ENCODE data around the gene PRKCE. TPM values are rescaled to one million over a fixed set of nuclear protein-coding genes. Genes with fewer than 3 reads are reported as not detected.

PRKCE gene
- total RNA-seq, 2 experiments from 2014 or later = 13.1 to 15.4 TPM

DNA sequence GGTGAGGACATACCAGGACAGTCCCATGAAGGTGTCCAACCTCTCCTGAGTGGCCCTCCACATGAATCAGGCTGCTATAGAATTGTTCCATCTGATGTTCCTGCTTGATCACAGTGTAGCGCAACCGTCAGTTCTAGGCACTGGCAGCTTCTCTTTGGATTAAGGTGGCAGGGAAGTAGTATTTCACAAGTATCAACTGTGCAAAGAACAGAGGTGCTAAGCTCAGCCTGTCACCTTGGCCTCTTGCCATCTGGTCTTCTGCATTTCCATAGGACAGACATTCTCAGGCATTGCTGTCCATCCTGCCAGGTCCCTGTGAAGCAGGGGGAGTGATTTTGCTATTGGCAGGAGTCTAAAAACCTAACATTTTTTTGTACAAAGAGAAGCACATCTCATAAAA, 463.5 kb downstream of the PRKCE start:
- Mint-ChIP-seq H3K27me3 (no peaks in the 10 kb centered on the region), H3K27ac (no peak overlapping the region), H3K4me1 (no peaks in the 10 kb centered on the region), H3K36me3 (ENCODE audit: low read depth) (no peaks in the 10 kb centered on the region), H3K4me3 (no peak overlapping the region), H3K9me3 (no peaks in the 10 kb centered on the region)
- DNase-seq = no peak
- POLR2A ChIA-PET = no interaction called here
- CTCF ChIA-PET = interaction anchor here (0.9 to 1.1 kb wide), 2 partner anchors 16 to 52 kb away, joined by 3 read pairs; no protein-coding TSS in a partner anchor

GRCh38 chr2:46116150-46116549, 464.7 kb downstream of the PRKCE start:
- H3K9me3 Mint-ChIP-seq = no peaks in the 10 kb centered on the region
- no peak for DNase-seq
- H3K27me3 Mint-ChIP-seq = no peaks in the 10 kb centered on the region
- H3K4me1 Mint-ChIP-seq = no peaks in the 10 kb centered on the region
- no peak overlapping the region for H3K27ac Mint-ChIP-seq
- CTCF ChIA-PET = interaction anchor here (1.1 kb wide), 1 partner anchor 53 kb away, joined by 3 read pairs; no protein-coding TSS in a partner anchor
- no peaks in the 10 kb centered on the region for H3K36me3 Mint-ChIP-seq (ENCODE audit: low read depth)
- POLR2A ChIA-PET = no interaction called here
- H3K4me3 Mint-ChIP-seq = no peak overlapping the region

DNA sequence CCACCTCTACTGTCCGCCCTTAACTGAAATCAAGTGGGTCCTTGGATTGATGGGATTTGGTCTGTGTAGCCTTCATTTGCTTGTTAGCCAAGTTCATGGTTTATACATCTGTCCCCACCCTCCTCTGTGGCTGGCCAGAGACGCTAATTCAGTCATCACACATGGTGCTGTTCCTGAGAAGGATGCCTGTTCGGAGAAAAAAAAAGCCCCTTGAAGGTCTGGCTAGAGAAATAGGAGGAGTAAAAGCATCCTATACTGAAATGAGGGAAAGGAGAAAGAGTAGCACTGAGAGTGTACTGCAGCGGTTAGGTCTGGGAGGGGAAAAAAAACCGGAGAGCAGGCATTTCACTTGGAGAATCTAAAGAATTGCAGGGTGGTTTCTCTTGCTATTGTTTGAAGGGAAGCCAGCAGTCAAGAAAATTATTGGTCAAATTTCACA, 465.1 kb downstream of the PRKCE start:
- no peak overlapping the region for H3K4me3 Mint-ChIP-seq
- H3K27me3 Mint-ChIP-seq = no peaks in the 10 kb centered on the region
- H3K36me3 Mint-ChIP-seq (ENCODE audit: low read depth) = no peaks in the 10 kb centered on the region
- ChIA-PET POLR2A (no interaction called here), CTCF (no interaction called here)
- H3K27ac Mint-ChIP-seq = no peak overlapping the region
- no peak for DNase-seq
- H3K4me1 Mint-ChIP-seq = no peaks in the 10 kb centered on the region
- no peaks in the 10 kb centered on the region for H3K9me3 Mint-ChIP-seq

DNA sequence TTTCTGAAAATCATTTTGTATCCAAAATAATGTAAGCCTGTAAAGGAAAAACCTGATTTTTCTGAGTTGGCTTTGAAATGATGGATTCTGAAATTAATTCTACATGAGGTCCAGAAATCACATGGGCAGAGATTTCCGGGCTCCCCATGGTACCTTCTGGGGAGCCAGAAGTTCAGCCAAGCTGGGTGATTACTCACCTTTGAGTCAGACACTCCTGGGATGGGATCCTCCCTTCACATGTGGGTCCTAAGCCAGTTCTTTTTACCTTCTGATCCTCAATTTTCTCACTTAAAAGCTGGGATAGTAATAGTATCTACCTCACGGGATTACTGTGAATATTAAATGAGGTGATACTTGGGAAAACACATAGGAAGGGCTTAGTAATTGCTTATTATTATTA, 465.9 kb downstream of the PRKCE start:
- ChIA-PET CTCF (no interaction called here), POLR2A (no interaction called here)
- Mint-ChIP-seq H3K4me1 (no peaks in the 10 kb centered on the region), H3K4me3 (no peak overlapping the region), H3K27ac (no peak overlapping the region), H3K9me3 (no peaks in the 10 kb centered on the region), H3K36me3 (ENCODE audit: low read depth) (no peaks in the 10 kb centered on the region), H3K27me3 (no peaks in the 10 kb centered on the region)
- DNase-seq = no peak

GRCh38 chr2:46117994-46118393, 466.5 kb downstream of the PRKCE start:
- Mint-ChIP-seq H3K4me3 (no peak overlapping the region), H3K9me3 (no peaks in the 10 kb centered on the region), H3K27ac (no peak overlapping the region), H3K27me3 (no peaks in the 10 kb centered on the region), H3K36me3 (ENCODE audit: low read depth) (no peaks in the 10 kb centered on the region), H3K4me1 (peaks cover 2% of the 10 kb centered on the region)
- no peak for DNase-seq
- CTCF ChIA-PET = no interaction called here
- POLR2A ChIA-PET = no interaction called here

DNA sequence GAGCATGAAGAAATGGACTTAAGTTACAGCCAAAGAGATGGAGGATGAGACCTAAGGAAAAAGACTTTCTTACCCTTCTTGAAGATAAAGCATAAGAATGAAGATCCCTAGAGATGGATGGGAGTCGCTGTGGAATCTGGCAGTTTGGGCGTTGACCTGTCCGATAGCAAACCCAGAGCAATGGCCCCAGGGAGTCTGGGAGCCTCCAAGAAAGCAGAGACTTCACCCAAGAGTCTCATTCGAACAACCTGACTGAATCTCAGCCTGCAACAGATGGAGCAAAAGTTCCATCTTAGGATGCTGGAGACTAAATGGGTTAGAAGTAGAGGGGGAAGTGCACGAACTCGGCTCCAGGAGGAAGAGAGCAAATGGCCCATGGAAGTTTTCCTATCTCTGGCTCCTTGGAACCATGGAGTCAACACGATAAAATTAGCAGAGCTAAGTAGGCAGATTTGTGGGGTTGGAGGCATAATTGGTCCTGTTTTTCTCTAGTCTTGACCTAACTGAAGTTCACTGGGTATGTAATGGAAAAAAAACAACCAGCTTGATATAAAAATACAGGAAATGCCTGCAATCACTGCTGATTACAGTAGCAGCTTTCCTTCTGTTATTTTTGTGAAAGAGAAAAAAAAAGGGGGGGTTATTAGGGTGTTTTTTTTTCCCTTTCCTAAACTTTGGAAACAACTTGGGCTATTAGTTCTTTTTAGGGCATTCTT, 467.3 kb downstream of the PRKCE start:
- ChIA-PET CTCF (interaction anchor here (1.2 to 1.3 kb wide), 2 partner anchors 9 to 26 kb away, joined by 3 to 4 read pairs; no protein-coding TSS in a partner anchor), POLR2A (no interaction called here)
- H3K27me3 Mint-ChIP-seq = no peaks in the 10 kb centered on the region
- H3K4me1 Mint-ChIP-seq = peaks cover 2% of the 10 kb centered on the region
- H3K4me3 Mint-ChIP-seq = no peak overlapping the region
- no peak overlapping the region for H3K27ac Mint-ChIP-seq
- H3K9me3 Mint-ChIP-seq = no peaks in the 10 kb centered on the region
- no peaks in the 10 kb centered on the region for H3K36me3 Mint-ChIP-seq (ENCODE audit: low read depth)
- DNase-seq = no peak

DNA sequence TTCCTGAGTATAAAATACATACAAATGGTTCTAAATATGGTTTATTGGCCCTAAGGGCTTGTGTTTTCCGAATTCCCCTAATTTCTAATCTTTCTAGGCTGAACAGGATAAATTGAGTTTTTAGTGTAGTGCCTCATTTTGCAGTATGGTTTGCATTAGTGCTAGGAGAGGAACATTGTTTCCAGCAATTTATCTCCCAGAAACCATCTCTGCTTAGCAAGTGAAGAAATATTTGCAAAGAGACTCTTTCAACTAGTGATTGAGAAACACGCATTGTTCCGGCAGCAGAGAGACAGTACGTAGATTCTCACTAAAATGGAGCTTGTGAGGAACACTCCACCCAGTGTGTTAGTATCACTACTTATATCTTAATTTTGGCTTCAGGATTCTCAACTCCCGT, 468.0 kb downstream of the PRKCE start:
- H3K4me3 Mint-ChIP-seq = no peak overlapping the region
- ChIA-PET POLR2A (no interaction called here), CTCF (interaction anchor here (1.2 to 1.3 kb wide), 2 partner anchors 8 to 25 kb away, joined by 3 to 4 read pairs; no protein-coding TSS in a partner anchor)
- no peak for DNase-seq
- no peak overlapping the region for H3K27ac Mint-ChIP-seq
- H3K4me1 Mint-ChIP-seq = peaks cover 2% of the 10 kb centered on the region
- no peaks in the 10 kb centered on the region for H3K36me3 Mint-ChIP-seq (ENCODE audit: low read depth)
- no peaks in the 10 kb centered on the region for H3K9me3 Mint-ChIP-seq
- H3K27me3 Mint-ChIP-seq = no peaks in the 10 kb centered on the region

- Mint-ChIP-seq H3K9me3 (no peaks in the 10 kb centered on the region), H3K36me3 (ENCODE audit: low read depth) (no peaks in the 10 kb centered on the region), H3K27me3 (no peaks in the 10 kb centered on the region), H3K4me3 (no peak overlapping the region), H3K27ac (no peak overlapping the region), H3K4me1 (peaks cover 2% of the 10 kb centered on the region)
- ChIA-PET CTCF (no interaction called here), POLR2A (no interaction called here)
- no peak for DNase-seq
Measured at GRCh38 chr2:46120792-46121555, 469.5 kb downstream of the PRKCE start.

DNA sequence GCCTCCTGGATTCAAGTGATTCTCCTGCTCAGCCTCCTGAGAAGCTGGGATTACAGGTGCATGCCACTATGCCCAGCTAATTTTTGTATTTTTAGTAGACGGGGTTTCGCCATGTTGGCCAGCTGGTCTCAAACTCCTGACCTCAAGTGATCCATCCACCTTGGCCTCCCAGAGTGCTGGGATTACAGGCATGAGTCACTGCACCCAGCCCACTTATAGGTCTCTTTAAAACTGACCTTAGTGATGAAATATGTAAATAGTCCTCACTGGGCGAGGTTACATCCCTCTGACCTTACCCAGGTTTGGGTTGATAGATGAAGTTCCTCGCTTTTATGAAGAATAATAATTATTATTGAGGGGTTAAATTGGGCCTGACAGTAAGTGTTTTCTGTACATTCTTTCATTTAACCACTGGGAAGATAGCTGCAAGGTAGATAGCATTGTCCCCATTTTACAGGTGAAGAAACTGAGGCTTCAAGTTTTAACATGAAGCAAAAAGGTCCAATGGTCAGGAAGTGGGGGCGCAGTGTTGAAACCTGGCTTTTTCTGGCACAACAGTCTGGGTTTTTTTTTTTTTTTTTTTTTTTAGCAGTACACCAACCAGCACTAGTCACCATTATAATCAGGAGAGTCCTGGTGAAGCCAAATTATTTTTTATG, 471.0 kb downstream of the PRKCE start:
- Mint-ChIP-seq H3K27me3 (no peaks in the 10 kb centered on the region), H3K4me1 (peaks cover 2% of the 10 kb centered on the region), H3K27ac (no peak overlapping the region), H3K9me3 (no peaks in the 10 kb centered on the region), H3K4me3 (no peak overlapping the region), H3K36me3 (ENCODE audit: low read depth) (no peaks in the 10 kb centered on the region)
- ChIA-PET CTCF (no interaction called here), POLR2A (no interaction called here)
- DNase-seq = no peak

GRCh38 chr2:46123013-46123412, 471.5 kb downstream of the PRKCE start:
- Mint-ChIP-seq H3K27me3 (no peaks in the 10 kb centered on the region), H3K36me3 (ENCODE audit: low read depth) (no peaks in the 10 kb centered on the region), H3K9me3 (no peaks in the 10 kb centered on the region), H3K27ac (no peak overlapping the region), H3K4me1 (peaks cover 2% of the 10 kb centered on the region), H3K4me3 (no peak overlapping the region)
- CTCF ChIA-PET = no interaction called here
- no peak for DNase-seq
- POLR2A ChIA-PET = no interaction called here

DNA sequence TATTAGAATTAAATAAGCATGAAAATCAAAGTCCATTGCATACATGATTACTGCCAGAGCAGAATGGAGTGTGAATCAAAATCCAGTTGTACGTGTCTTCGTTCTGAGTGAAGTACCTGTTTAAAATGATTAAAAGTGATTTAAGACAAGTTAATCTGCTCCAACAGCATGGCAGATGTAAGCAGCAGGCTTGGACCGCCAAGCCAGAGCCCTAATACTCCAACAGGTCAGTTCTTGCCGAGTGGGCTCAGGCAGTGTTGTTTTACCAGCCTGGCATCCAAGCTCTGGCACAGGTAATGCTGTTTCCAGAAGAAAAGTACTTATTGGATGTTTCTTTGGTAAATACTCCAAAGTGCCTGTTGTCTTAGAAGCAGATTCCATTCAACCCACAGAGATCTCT, 474.3 kb downstream of the PRKCE start:
- DNase-seq = no peak
- Mint-ChIP-seq H3K9me3 (no peaks in the 10 kb centered on the region), H3K4me1 (peaks cover 2% of the 10 kb centered on the region), H3K36me3 (ENCODE audit: low read depth) (no peaks in the 10 kb centered on the region), H3K27me3 (no peaks in the 10 kb centered on the region), H3K27ac (no peak overlapping the region), H3K4me3 (no peak overlapping the region)
- ChIA-PET CTCF (no interaction called here), POLR2A (no interaction called here)

- DNase-seq = no peak
- ChIA-PET POLR2A (no interaction called here), CTCF (interaction anchor here (0.6 to 1.4 kb wide), 4 partner anchors 9 to 127 kb away, joined by 3 to 5 read pairs (median 4); no protein-coding TSS in a partner anchor)
- no peaks in the 10 kb centered on the region for H3K9me3 Mint-ChIP-seq
- H3K27ac Mint-ChIP-seq = no peak overlapping the region
- no peaks in the 10 kb centered on the region for H3K27me3 Mint-ChIP-seq
- no peaks in the 10 kb centered on the region for H3K36me3 Mint-ChIP-seq (ENCODE audit: low read depth)
- peaks cover 2% of the 10 kb centered on the region for H3K4me1 Mint-ChIP-seq
- no peak overlapping the region for H3K4me3 Mint-ChIP-seq
Measured at GRCh38 chr2:46126571-46126970, 475.1 kb downstream of the PRKCE start.

- DNase-seq = no peak
- POLR2A ChIA-PET = no interaction called here
- H3K4me1 Mint-ChIP-seq = peaks cover 2% of the 10 kb centered on the region
- H3K27ac Mint-ChIP-seq = no peak overlapping the region
- H3K27me3 Mint-ChIP-seq = no peaks in the 10 kb centered on the region
- CTCF ChIA-PET = interaction anchor here (0.8 to 1.8 kb wide), 5 partner anchors 8 to 126 kb away, joined by 3 to 5 read pairs (median 4); no protein-coding TSS in a partner anchor
- H3K9me3 Mint-ChIP-seq = no peaks in the 10 kb centered on the region
- H3K4me3 Mint-ChIP-seq = no peak overlapping the region
- H3K36me3 Mint-ChIP-seq (ENCODE audit: low read depth) = no peaks in the 10 kb centered on the region
Measured at GRCh38 chr2:46127176-46127575, 475.7 kb downstream of the PRKCE start.

Measured in activated CD4-positive, alpha-beta T cell treated with anti-CD3 and anti-CD28 coated beads, Interleukin-2, amount 10 ng/mL, durations not matched to agents 7 days and 5 days (primary cell).